Heart left ventricle (tissue), 16 donors: ENCODE data around the gene PRMT7. TPM values are rescaled to one million over a fixed set of nuclear protein-coding genes. Genes with fewer than 3 reads are reported as not detected.

Experiments
- ATAC-seq, 4 donors: fragments of 200-7000 bp; cut with Tn5 transposase; one replicate each; pipeline ENCODE4 v1.9.1; 2020 to 2022; ENCODE audit warnings: moderate library complexity in 4 of 4, mild to moderate bottlenecking in 3 of 4, moderate number of reproducible peaks in 1 of 4
- DNase-seq, 5 donors: peaks; one replicate each; pipeline ENCODE4 v3.0.0-alpha.2; 2020
- H3K27ac ChIP-seq, 12 donors: fragments of 200-600 bp; sonication (generic) in 4 of 12; one replicate each; pipeline versions ENCODE4 v1.5.0 to v1.8.0; 2016 to 2022; ENCODE audit warnings: mild to moderate bottlenecking in 2 of 12
- H3K27me3 ChIP-seq, 9 donors: fragments of 200-600 bp; sonication (generic) in 2 of 9; one replicate each; pipeline versions ENCODE4 v1.5.1 to v1.8.0; 2016 to 2022; ENCODE audit warnings: mild to moderate bottlenecking in 3 of 9
- H3K36me3 ChIP-seq, 9 donors: fragments of 200-600 bp; sonication (generic) in 2 of 9; one replicate each; pipeline versions ENCODE4 v1.5.0 to v1.8.0; 2018 to 2022; ENCODE audit warnings: mild to moderate bottlenecking in 2 of 9
- H3K4me1 ChIP-seq, 12 donors: fragments of 200-600 bp; sonication (generic) in 4 of 12; one replicate each; pipeline versions ENCODE4 v1.5.0 to v1.8.0; 2016 to 2022; ENCODE audit warnings: mild to moderate bottlenecking in 3 of 12
- H3K4me3 ChIP-seq, 12 donors: fragments of 200-600 bp; sonication (generic) in 4 of 12; one replicate each; pipeline versions ENCODE4 v1.5.0 to v1.8.0; 2017 to 2022; ENCODE audit warnings: mild to moderate bottlenecking in 9 of 12, moderate library complexity in 4 of 12
- H3K9me3 ChIP-seq, 12 donors: fragments of 200-600 bp; sonication (generic) in 4 of 12; one replicate each; pipeline versions ENCODE4 v1.5.0 to v1.8.0; 2016 to 2022; ENCODE audit warnings: mild to moderate bottlenecking in 1 of 12
- CTCF ChIP-seq, 12 donors: fragments of 200-600 bp; sonication (generic) in 4 of 12; IDR thresholded peaks; one replicate each; pipeline versions ENCODE4 v1.5.0 to v1.8.0; 2018 to 2022; ENCODE audit warnings: antibody characterized with exemption in 12 of 12, mild to moderate bottlenecking in 5 of 12
- POLR2A ChIP-seq, 2 donors: fragments of 450-650 bp; IDR thresholded peaks; one replicate each; pipeline ENCODE4 v1.6.1; 2017; ENCODE audit warnings: antibody characterized with exemption in 2 of 2, mild to moderate bottlenecking in 2 of 2, moderate library complexity in 2 of 2
- WGBS, 4 donors: extraction: QIAGEN DNeasy Blood & Tissue Kit in 2 of 4; methylation state at CpG; one replicate each; pipeline versions ENCODE4 v1.1.5 to v1.1.7; 2013 to 2018; 5-methylcytosine and 5-hydroxymethylcytosine counted together
- intact Hi-C, 10 donors: fragments of 100-400 bp; cut with DNase I; formaldehyde crosslinking; loops; one replicate each; pipeline versions ENCODE4 v1.11.1 to v1.14.2; 2022
- polyA plus RNA-seq, 2 donors: library from polyadenylated mRNA; stranded (reverse); fragments of 200-250 nt; gene quantifications; one replicate each; pipeline ENCODE4 v1.2.3, GENCODE V29; 2013
- total RNA-seq, 9 donors: library from RNA; depleted of rRNA in 2 of 9; stranded (reverse); fragments of >200 nt in 2 of 9; fragmentation: NEBNext Ultra II Directional in 3 of 9; extraction: Animal tissue kit (Norgen Biotek cat#: 25700) in 3 of 9; gene quantifications; one replicate each; pipeline versions ENCODE4 v1.1.0 to v1.2.4, GENCODE V29; 2016 to 2023
- donor health status: ischemic (EF 13 %, LVEDD 7.1; RV severe dilation, severe dysfunction).
- donor health status: healthy with polysubstance abuse.
- donor health status: DM: no; HTN: yes; CAD: no.
- donor health status: DM: no; HTN: no; CAD: no.
- donor health status: ischemic (EF 25% LVEDD 6.9; RV normal size, moderate dysfunction).
- donor health status: ischemic (EF 25% LVEDD 5.7; RV mildly dilated, moderate dysfunction).
- donor health status: healthy.
- donor health status: DM: yes; HTN: yes; CAD: no.
- donor health status: ischemic (EF 35%, LVEDD 5.7; RV mildly dilated, moderate dysfunction).
- donor health status: nonischemic (EF 11% LVEDD 7.7; RV severe dilation, severe dysfunction).
- donor health status: DM: yes; HTN: yes; CAD: no.
- donor health status: PGD.
- donor health status: ischemic (EF 29% LVEDD 5.4; RV normal size, mild dysfunction).
- donor health status: nonischemic (EF 23%, LVEDD 6.1; RV moderate dilation, normal function).

PRMT7 gene
- total and polyA plus RNA-seq, 11 donors: 21.0 to 37.4 (median 30.7) TPM

DNA sequence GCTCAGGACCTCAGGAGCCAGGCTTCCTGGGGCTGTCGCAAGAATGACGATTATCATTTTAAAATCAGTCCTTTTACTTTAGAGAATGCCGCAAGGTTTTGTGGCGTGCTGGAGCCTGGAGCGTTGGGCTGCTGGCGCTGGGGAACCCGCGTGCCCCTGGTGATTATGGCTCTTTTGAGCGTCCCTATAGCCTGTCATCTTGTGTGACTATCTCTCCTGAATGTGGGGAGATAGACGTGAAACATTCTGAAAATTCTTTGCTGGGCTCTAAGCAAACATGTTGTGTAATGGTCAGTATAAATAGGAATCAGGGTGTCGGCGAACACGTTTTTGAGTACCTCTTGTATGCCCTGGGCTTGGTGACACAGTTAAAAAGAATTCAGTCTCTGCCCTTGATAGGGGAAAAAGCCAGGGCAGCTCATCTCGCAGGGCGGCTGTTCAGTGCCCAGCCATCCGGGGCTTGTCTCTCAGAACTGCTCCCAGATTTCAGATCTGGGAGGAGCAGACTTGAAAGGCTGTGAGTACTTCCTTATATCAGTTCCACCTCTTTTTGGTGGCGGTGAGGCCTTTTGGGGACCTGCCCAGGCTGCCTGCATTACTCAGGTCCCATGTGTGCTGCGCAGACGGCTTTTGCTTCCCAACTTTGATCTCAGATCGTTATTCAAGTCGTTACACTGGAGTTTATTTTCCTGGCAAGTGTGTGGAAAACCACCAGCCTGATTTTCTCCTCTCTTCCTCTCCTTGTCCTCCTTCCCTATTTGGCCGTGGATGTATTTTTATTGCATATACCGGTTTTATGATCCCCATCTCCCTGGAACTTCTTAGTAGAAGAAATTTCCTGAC lies 45.5 kb upstream of the PRMT7 start:
- peak; percentile 71 to 83 (median 72) for ATAC-seq
- no peak for TF ChIP-seq CTCF (IDR thresholded peaks at IDR 0.05)
- TF ChIP-seq POLR2A (IDR thresholded peaks at IDR 0.05): peak in 1 of 2 donors; percentile 60
- 3 to 6% (median 5%) methylated on average over 23 of the region's 23 CpGs for WGBS, 4 donors

DNA sequence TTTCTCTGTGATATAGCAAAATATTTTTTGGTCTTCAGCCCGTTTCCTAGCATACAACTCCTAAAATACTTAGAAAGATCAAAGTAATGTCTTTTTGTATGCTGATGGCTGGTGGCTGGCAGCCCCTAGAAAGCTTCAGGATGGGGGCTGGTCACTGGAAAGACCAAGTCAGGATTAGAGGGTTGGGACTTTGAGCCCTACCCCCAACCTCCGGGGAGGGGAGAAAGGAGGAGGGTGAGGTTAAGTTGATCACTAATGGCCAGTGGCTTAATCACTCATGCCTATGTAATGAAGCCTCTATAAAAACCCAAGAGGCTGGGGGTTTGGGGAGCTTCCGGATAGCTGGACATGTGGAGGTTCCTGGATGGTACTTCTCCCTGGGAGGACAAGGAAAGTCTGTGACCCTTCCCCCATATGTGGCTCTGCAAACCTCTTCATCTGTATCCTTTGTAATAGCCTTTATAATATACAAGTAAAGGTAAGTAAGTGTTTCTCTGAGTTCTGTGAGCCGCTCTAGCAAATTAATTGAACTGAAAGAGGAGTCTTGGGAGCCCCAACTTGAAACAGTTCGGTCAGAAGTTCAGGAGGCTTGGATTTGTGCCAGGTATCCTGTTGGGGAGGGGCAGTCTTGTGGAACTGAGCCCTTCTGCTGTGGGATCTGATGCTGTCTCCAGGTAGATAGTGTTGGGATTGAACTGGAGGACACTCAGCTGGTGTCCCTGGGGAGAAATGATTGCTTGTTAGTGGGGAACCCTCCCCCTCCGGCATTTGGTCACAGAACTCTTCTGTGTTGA lies 43.0 kb upstream of the PRMT7 start:
- Histone ChIP-seq H3K4me1 (peaks cover 0 to 82% (median 47%) of the 10 kb centered on the region in 12 donors), H3K27me3 (no peaks in the 10 kb centered on the region), H3K27ac (peak overlapping the region in 11 of 12 donors; percentile 13 to 100 (median 94)), H3K9me3 (no peaks in the 10 kb centered on the region), H3K4me3 (peak overlapping the region in 2 of 12 donors; percentile 6 to 32), H3K36me3 (peaks cover 0 to 26% (median 2%) of the 10 kb centered on the region in 9 donors)
- DNase-seq: no peak
- TF ChIP-seq POLR2A (IDR thresholded peaks at IDR 0.05): no peak
- TF ChIP-seq CTCF (IDR thresholded peaks at IDR 0.05): no peak
- intact Hi-C loops: loop anchor here in 1 of 10 donors (1.0 kb wide), 1 partner anchor 13 kb away; no protein-coding TSS in a partner anchor
- WGBS, 4 donors: 54 to 69% (median 61%) methylated on average over 6 of the region's 6 CpGs
- no peak for ATAC-seq

More for the DNA sequence above, 45.5 kb upstream of the PRMT7 start:
- Histone ChIP-seq H3K27ac (peak overlapping the region; percentile 86 to 100 (median 98)), H3K4me1 (peaks cover 0 to 76% (median 45%) of the 10 kb centered on the region in 12 donors), H3K27me3 (no peaks in the 10 kb centered on the region), H3K36me3 (peaks cover 0 to 20% (median 7%) of the 10 kb centered on the region in 9 donors), H3K9me3 (no peaks in the 10 kb centered on the region), H3K4me3 (peak overlapping the region; percentile 53 to 97 (median 90))
- peak; percentile 54 to 74 (median 67) for DNase-seq
- intact Hi-C loops: loop anchor here in 2 of 10 donors (2.0 kb wide), 2 partner anchors 20 to 46 kb away; partner anchors contain the start of genes PRMT7 (in 1 of the 2) and SLC7A6OS (in 1 of the 2)

- WGBS, 4 donors: 92 to 96% (median 95%) methylated on average over 4 of the region's 4 CpGs
- ATAC-seq (no peak), DNase-seq (no peak)
- Histone ChIP-seq H3K4me1 (peaks cover 0 to 92% (median 60%) of the 10 kb centered on the region in 12 donors), H3K36me3 (peaks cover 0 to 43% (median 22%) of the 10 kb centered on the region in 9 donors), H3K27me3 (no peaks in the 10 kb centered on the region), H3K9me3 (no peaks in the 10 kb centered on the region), H3K27ac (peak overlapping the region in 8 of 12 donors; percentile 1 to 100 (median 42)), H3K4me3 (peak overlapping the region in 1 of 12 donors; percentile 32)
- TF ChIP-seq CTCF (IDR thresholded peaks at IDR 0.05) (no peak), POLR2A (IDR thresholded peaks at IDR 0.05) (no peak)
- intact Hi-C loops: no loop called here
These were observed 41.0 kb upstream of the PRMT7 start for GRCh38 chr16:68269793-68270192.
